KMS-11 (cell line): ENCODE measurements around the gene PLCB4.

Experiments used
- H2AFZ ChIP-seq: fragments of 200-600 bp; sonication (generic); 2 replicates; pipeline ENCODE4 v1.6.1; 2016; ENCODE audit warnings: antibody characterized with exemption, mixed run types, low read depth
- H3K27ac ChIP-seq: fragments of 200-600 bp; sonication (generic); 2 replicates; pipeline ENCODE4 v1.6.1; 2016; ENCODE audit warnings: mild to moderate bottlenecking, mixed run types
- H3K27me3 ChIP-seq: fragments of 200-600 bp; sonication (generic); 2 replicates; pipeline ENCODE4 v1.6.1; 2017; ENCODE audit warnings: mild to moderate bottlenecking, low read depth, mixed run types, moderate library complexity; ENCODE audit not compliant: insufficient read depth
- H3K36me3 ChIP-seq: fragments of 200-600 bp; sonication (generic); 2 replicates; pipeline ENCODE4 v1.6.1; 2017; ENCODE audit warnings: mild to moderate bottlenecking, mixed run types; ENCODE audit not compliant: insufficient read depth
- H3K4me1 ChIP-seq: fragments of 200-600 bp; sonication (generic); 2 replicates; pipeline ENCODE4 v1.6.1; 2016; ENCODE audit warnings: mild to moderate bottlenecking, low read depth, mixed run types; ENCODE audit not compliant: poor library complexity, severe bottlenecking
- H3K4me2 ChIP-seq: fragments of 200-600 bp; sonication (generic); 2 replicates; pipeline ENCODE4 v1.7.0; 2016; ENCODE audit warnings: mild to moderate bottlenecking, mixed run types
- H3K4me3 ChIP-seq: fragments of 200-600 bp; sonication (generic); IDR thresholded peaks from 2 replicates; pipeline ENCODE4 v1.6.1; 2017; ENCODE audit warnings: low read depth, low read length, mixed read lengths; ENCODE audit not compliant: insufficient read depth
- H3K79me2 ChIP-seq: fragments of 200-600 bp; sonication (generic); 2 replicates; pipeline ENCODE4 v1.6.1; 2016; ENCODE audit warnings: low read depth, mixed run types; ENCODE audit not compliant: insufficient read depth
- H3K9ac ChIP-seq: fragments of 200-600 bp; sonication (generic); 2 replicates; pipeline ENCODE4 v1.6.1; 2016; ENCODE audit warnings: mild to moderate bottlenecking, mixed run types
- H4K20me1 ChIP-seq: fragments of 200-600 bp; sonication (generic); 2 replicates; pipeline ENCODE4 v1.6.1; 2016; ENCODE audit warnings: mild to moderate bottlenecking, mixed run types; ENCODE audit not compliant: insufficient read depth
- CTCF ChIP-seq: fragments of 200-600 bp; sonication (generic); conservative IDR thresholded peaks from 2 replicates; pipeline ENCODE4 v1.6.1; 2017; ENCODE audit warnings: low read depth, mild to moderate bottlenecking, antibody characterized with exemption, low read length, moderate library complexity, mixed read lengths

Gene PLCB4

GRCh38 chr20:9490631-9491030 lies 421.7 kb downstream of the PLCB4 start:
- Histone ChIP-seq H3K4me3 (no peak overlapping the region), H3K4me2 (no peak overlapping the region), H3K36me3 (no peaks in the 10 kb centered on the region), H3K79me2 (no peaks in the 10 kb centered on the region), H3K9ac (no peak overlapping the region), H2AFZ (no peak overlapping the region), H3K27me3 (no peaks in the 10 kb centered on the region), H3K27ac (no peak overlapping the region), H4K20me1 (no peaks in the 10 kb centered on the region), H3K4me1 (no peaks in the 10 kb centered on the region)
- TF ChIP-seq CTCF: no peak

GRCh38 chr20:9491324-9491723 lies 422.4 kb downstream of the PLCB4 start:
- H3K4me2 ChIP-seq: no peak overlapping the region
- H3K79me2 ChIP-seq: no peaks in the 10 kb centered on the region
- no peak overlapping the region for H3K27ac ChIP-seq
- no peaks in the 10 kb centered on the region for H3K36me3 ChIP-seq
- TF ChIP-seq CTCF: no peak
- H2AFZ ChIP-seq: no peak overlapping the region
- H3K9ac ChIP-seq: no peak overlapping the region
- no peaks in the 10 kb centered on the region for H4K20me1 ChIP-seq
- no peaks in the 10 kb centered on the region for H3K27me3 ChIP-seq
- H3K4me1 ChIP-seq: no peaks in the 10 kb centered on the region
- H3K4me3 ChIP-seq: no peak overlapping the region

GRCh38 chr20:9492067-9492466 lies 423.2 kb downstream of the PLCB4 start:
- H3K27me3 ChIP-seq: no peaks in the 10 kb centered on the region
- no peak overlapping the region for H3K4me2 ChIP-seq
- H3K9ac ChIP-seq: no peak overlapping the region
- no peaks in the 10 kb centered on the region for H3K36me3 ChIP-seq
- no peak overlapping the region for H3K4me3 ChIP-seq
- no peak overlapping the region for H2AFZ ChIP-seq
- H3K4me1 ChIP-seq: no peaks in the 10 kb centered on the region
- H4K20me1 ChIP-seq: no peaks in the 10 kb centered on the region
- no peaks in the 10 kb centered on the region for H3K79me2 ChIP-seq
- TF ChIP-seq CTCF: no peak
- no peak overlapping the region for H3K27ac ChIP-seq

GRCh38 chr20:9493803-9494202 lies 424.9 kb downstream of the PLCB4 start:
- no peak overlapping the region for H3K4me3 ChIP-seq
- TF ChIP-seq CTCF: no peak
- no peak overlapping the region for H2AFZ ChIP-seq
- H3K4me1 ChIP-seq: no peaks in the 10 kb centered on the region
- no peak overlapping the region for H3K27ac ChIP-seq
- no peak overlapping the region for H3K4me2 ChIP-seq
- no peaks in the 10 kb centered on the region for H3K79me2 ChIP-seq
- no peaks in the 10 kb centered on the region for H4K20me1 ChIP-seq
- H3K36me3 ChIP-seq: no peaks in the 10 kb centered on the region
- H3K27me3 ChIP-seq: no peaks in the 10 kb centered on the region
- no peak overlapping the region for H3K9ac ChIP-seq

- no peak for TF ChIP-seq CTCF
- no peak overlapping the region for H3K4me3 ChIP-seq
- H3K36me3 ChIP-seq: no peaks in the 10 kb centered on the region
- no peak overlapping the region for H3K4me2 ChIP-seq
- no peaks in the 10 kb centered on the region for H4K20me1 ChIP-seq
- H3K79me2 ChIP-seq: no peaks in the 10 kb centered on the region
- no peak overlapping the region for H3K9ac ChIP-seq
- H3K4me1 ChIP-seq: no peaks in the 10 kb centered on the region
- no peaks in the 10 kb centered on the region for H3K27me3 ChIP-seq
- H3K27ac ChIP-seq: no peak overlapping the region
- H2AFZ ChIP-seq: no peak overlapping the region
These were observed 426.8 kb downstream of the PLCB4 start for GRCh38 chr20:9495701-9496100.
